OCI-LY1 (cell line): ENCODE measurements around the gene DLG5.

Experiments used
- H2AFZ ChIP-seq: fragments of 200-600 bp; sonication (generic), shearing (Covaris generic); 2 replicates; pipeline ENCODE4 v1.6.0; 2014; ENCODE audit warnings: antibody characterized with exemption, mild to moderate bottlenecking, low read length
- H3F3A ChIP-seq: fragments of 200-600 bp; sonication (generic), shearing (Covaris generic); 2 replicates; pipeline ENCODE4 v1.6.0; 2014; ENCODE audit warnings: mild to moderate bottlenecking, antibody characterized with exemption, low read length, moderate library complexity; ENCODE audit not compliant: insufficient read depth
- H3K27ac ChIP-seq: fragments of 200-600 bp; sonication (generic); 2 replicates; pipeline ENCODE4 v1.5.1; 2014; ENCODE audit warnings: low read length, mixed run types, mild to moderate bottlenecking, low read depth; ENCODE audit not compliant: poor library complexity, severe bottlenecking
- H3K27me3 ChIP-seq: fragments of 200-600 bp; sonication (generic); 2 replicates; pipeline ENCODE4 v1.6.0; 2014; ENCODE audit warnings: antibody characterized with exemption, mild to moderate bottlenecking, low read length, moderate library complexity; ENCODE audit not compliant: insufficient read depth
- H3K36me3 ChIP-seq: fragments of 200-600 bp; sonication (generic); 2 replicates; pipeline ENCODE4 v1.6.1; 2014; ENCODE audit warnings: mild to moderate bottlenecking, antibody characterized with exemption, low read length, moderate library complexity, mixed read lengths; ENCODE audit not compliant: insufficient read depth
- H3K4me1 ChIP-seq: fragments of 200-600 bp; sonication (generic); 2 replicates; pipeline ENCODE4 v1.5.1; 2014; ENCODE audit warnings: mild to moderate bottlenecking, low read length, moderate library complexity; ENCODE audit not compliant: insufficient read depth, severe bottlenecking
- H3K4me2 ChIP-seq: fragments of 200-600 bp; sonication (generic), shearing (Covaris generic); 2 replicates; pipeline ENCODE4 v1.6.1; 2014; ENCODE audit warnings: low read length
- H3K4me3 ChIP-seq: fragments of 200-600 bp; sonication (generic); 2 replicates; pipeline ENCODE4 v1.5.1; 2014; ENCODE audit warnings: low read length, low read depth, mild to moderate bottlenecking, mixed read lengths; ENCODE audit not compliant: poor library complexity, severe bottlenecking
- H3K79me2 ChIP-seq: fragments of 200-600 bp; shearing (Covaris generic); 2 replicates; pipeline ENCODE4 v1.6.1; 2016; ENCODE audit warnings: mixed run types, low read length, mixed read lengths; ENCODE audit not compliant: insufficient read depth
- H3K9ac ChIP-seq: fragments of 200-600 bp; sonication (generic), shearing (Covaris generic); 2 replicates; pipeline ENCODE4 v1.6.1; 2014; ENCODE audit warnings: mild to moderate bottlenecking, low read length, mixed read lengths
- H3K9me2 ChIP-seq: fragments of 200-600 bp; sonication (generic), shearing (Covaris generic); 2 replicates; pipeline ENCODE4 v1.6.1; 2014; ENCODE audit warnings: low read depth, mild to moderate bottlenecking, low read length, mixed read lengths
- H3K9me3 ChIP-seq: fragments of 200-600 bp; shearing (Covaris generic); 2 replicates; pipeline ENCODE4 v1.6.1; 2014; ENCODE audit warnings: low read length, mixed read lengths
- H4K20me1 ChIP-seq: fragments of 200-600 bp; sonication (generic), shearing (Covaris generic); 2 replicates; pipeline ENCODE4 v1.6.0; 2016; ENCODE audit warnings: mild to moderate bottlenecking, low read length; ENCODE audit not compliant: insufficient read depth
- CTCF ChIP-seq: fragments of 200-600 bp; sonication (generic), shearing (Covaris generic); IDR thresholded peaks from 2 replicates; pipeline ENCODE4 v1.5.1; 2017; ENCODE audit warnings: mild to moderate bottlenecking, antibody characterized with exemption, low read length, moderate library complexity, mixed read lengths
- EZH2 ChIP-seq: fragments of 200-600 bp; sonication (generic), shearing (Covaris generic); IDR thresholded peaks from 2 replicates; pipeline ENCODE4 v1.8.0; 2017; ENCODE audit warnings: borderline replicate concordance, mixed run types, mild to moderate bottlenecking, antibody characterized with exemption, low read length, moderate library complexity, mixed read lengths

DLG5 gene

GRCh38 chr10:77922055-77922454, 4.5 kb downstream of the DLG5 start:
- H3K27ac ChIP-seq, result no peak overlapping the region
- H2AFZ ChIP-seq, result no peak overlapping the region
- H3K9me2 ChIP-seq, result no peaks in the 10 kb centered on the region
- no peak overlapping the region for H3K4me2 ChIP-seq
- no peaks in the 10 kb centered on the region for H3K4me1 ChIP-seq
- H3K27me3 ChIP-seq, result 0 out of 2 replicates have a peak, but pooled peaks cover 3% of the 10 kb centered on the region
- H3F3A ChIP-seq, result no peaks in the 10 kb centered on the region
- no peak overlapping the region for H3K4me3 ChIP-seq
- no peaks in the 10 kb centered on the region for H3K9me3 ChIP-seq
- H4K20me1 ChIP-seq, result no peaks in the 10 kb centered on the region
- no peaks in the 10 kb centered on the region for H3K79me2 ChIP-seq
- no peaks in the 10 kb centered on the region for H3K36me3 ChIP-seq
- TF ChIP-seq EZH2, result no peak
- TF ChIP-seq CTCF, result no peak
- H3K9ac ChIP-seq, result no peak overlapping the region

- Histone ChIP-seq H3K36me3 (no peaks in the 10 kb centered on the region), H3K4me2 (no peak overlapping the region), H3K9me2 (no peaks in the 10 kb centered on the region), H3K9ac (no peak overlapping the region), H3K79me2 (no peaks in the 10 kb centered on the region), H3K4me3 (no peak overlapping the region), H3K9me3 (no peaks in the 10 kb centered on the region), H3K4me1 (no peaks in the 10 kb centered on the region), H4K20me1 (no peaks in the 10 kb centered on the region), H3F3A (no peaks in the 10 kb centered on the region), H2AFZ (no peak overlapping the region), H3K27me3 (0 out of 2 replicates have a peak, but pooled peaks cover 3% of the 10 kb centered on the region), H3K27ac (no peak overlapping the region)
- TF ChIP-seq EZH2 (no peak), CTCF (no peak)
These were observed 5.2 kb downstream of the DLG5 start for GRCh38 chr10:77921395-77921794.

GRCh38 chr10:77920495-77920894, 6.1 kb downstream of the DLG5 start:
- H3K4me1 ChIP-seq, result no peaks in the 10 kb centered on the region
- H2AFZ ChIP-seq, result no peak overlapping the region
- no peak overlapping the region for H3K4me2 ChIP-seq
- no peak overlapping the region for H3K9ac ChIP-seq
- H3K4me3 ChIP-seq, result no peak overlapping the region
- H3K27ac ChIP-seq, result no peak overlapping the region
- no peaks in the 10 kb centered on the region for H4K20me1 ChIP-seq
- H3K27me3 ChIP-seq, result 0 out of 2 replicates have a peak, but pooled peaks cover 3% of the 10 kb centered on the region
- H3F3A ChIP-seq, result no peaks in the 10 kb centered on the region
- H3K79me2 ChIP-seq, result no peaks in the 10 kb centered on the region
- H3K9me3 ChIP-seq, result no peaks in the 10 kb centered on the region
- no peaks in the 10 kb centered on the region for H3K9me2 ChIP-seq
- no peaks in the 10 kb centered on the region for H3K36me3 ChIP-seq
- no peak for TF ChIP-seq EZH2
- TF ChIP-seq CTCF, result no peak
